HG02981 (cell line): ENCODE data around the gene CACNB2.
A peak's percentile ranks its signal among the peaks of the same experiment; 100 is the strongest.

Experiments
- ATAC-seq: cut with Tn5 transposase; IDR thresholded peaks from one replicate; pipeline ENCODE4 v1.9.1; 2021; ENCODE audit warnings: mild to moderate bottlenecking, moderate library complexity; ENCODE audit not compliant: unreplicated experiment

Gene CACNB2

GRCh38 chr10:18278181-18278580, 138.0 kb downstream of the CACNB2 start:
- ATAC-seq = no peak

DNA sequence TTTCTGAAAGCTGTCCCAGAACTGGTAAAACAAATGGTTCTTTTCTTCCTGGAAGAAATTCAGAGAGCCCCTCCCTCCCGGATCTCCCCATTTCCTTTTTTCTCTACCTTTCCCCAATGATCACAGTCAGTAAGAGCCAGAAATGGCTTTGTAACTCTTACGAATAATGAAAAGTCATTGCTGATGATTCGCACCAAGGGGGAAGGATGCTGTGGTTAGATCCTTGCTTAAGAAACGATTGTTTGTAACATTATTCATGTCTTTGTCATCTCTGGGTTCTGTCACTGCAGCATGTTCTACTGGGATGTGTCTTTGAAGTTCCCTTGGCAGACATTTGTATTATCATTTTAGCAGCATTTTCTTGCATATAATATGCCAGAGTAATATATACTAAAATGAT, 138.9 kb downstream of the CACNB2 start:
- no peak for ATAC-seq

GRCh38 chr10:18282094-18282493, 141.9 kb downstream of the CACNB2 start:
- ATAC-seq = no peak

DNA sequence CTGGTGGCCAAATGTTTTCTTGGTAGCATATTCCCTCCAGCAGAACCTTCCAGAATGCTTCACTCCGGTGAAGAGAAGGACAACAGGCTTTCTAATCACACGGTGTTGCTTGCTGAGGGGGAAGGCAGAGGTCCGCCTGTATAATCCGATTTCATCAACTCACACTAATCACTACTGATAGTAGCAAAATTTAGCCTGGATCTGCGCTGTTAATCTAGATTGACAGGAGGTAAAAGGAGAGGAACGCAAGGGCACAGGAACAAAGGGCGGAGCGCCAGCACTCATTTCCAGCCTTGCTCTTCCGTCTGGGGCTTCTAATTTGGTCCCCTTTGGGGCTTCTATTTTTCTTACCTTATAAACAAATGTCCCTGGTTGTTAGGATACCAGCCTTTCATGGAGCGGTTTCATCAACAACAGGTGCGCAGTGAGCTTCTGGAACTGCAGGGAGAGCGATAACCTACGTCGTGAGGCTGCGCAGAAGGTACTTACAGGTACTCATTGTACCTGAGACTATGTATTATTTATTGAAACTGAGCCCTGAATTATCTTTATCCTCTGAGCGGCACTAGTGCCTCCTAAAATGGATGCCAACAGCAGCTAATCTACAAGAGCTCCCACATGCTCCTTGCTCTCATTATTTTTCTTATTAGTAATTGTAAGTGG, 150.6 kb downstream of the CACNB2 start:
- no peak for ATAC-seq

GRCh38 chr10:18293536-18294510, 153.6 kb downstream of the CACNB2 start:
- ATAC-seq = peak; percentile 48

DNA sequence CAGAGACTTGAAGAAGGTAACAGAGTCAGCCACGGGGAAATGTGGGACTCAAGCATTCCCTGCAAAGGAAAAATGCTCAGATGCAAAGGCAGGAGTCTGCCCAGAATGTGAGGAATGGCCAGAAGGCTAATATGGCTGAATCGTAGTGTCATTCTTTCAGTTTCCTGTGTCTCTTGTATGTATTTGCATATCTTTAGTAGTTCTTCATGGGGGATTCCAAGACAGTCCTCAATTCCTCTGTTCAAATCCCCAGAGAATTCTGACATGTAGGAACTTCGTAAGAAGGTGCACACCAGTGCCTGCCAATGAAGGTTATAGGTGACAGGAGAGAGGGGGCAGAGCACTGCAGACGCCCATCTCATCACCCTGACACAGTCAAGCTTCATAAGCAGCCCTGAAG, 154.4 kb downstream of the CACNB2 start:
- no peak for ATAC-seq

DNA sequence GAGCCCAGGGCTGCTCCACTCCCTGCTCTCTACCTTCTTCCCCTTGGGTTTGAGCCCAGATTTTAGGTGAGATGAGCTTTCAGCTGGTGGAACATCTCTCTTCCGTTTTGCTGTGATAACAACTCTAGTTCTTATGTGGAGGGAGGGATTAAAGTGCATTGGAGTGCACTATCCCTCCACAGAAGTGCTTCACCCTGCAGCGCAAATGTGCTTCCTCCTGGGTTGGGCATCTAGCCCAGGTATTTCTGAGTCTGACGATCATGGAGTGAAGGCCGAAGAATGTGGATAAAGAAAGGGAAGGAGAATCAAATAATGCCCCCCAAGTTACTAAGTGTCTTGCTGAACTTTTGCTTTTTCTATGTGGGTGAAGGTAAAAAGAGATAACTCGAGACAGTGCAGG, 157.4 kb downstream of the CACNB2 start:
- ATAC-seq = no peak

- no peak for ATAC-seq
Observed at GRCh38 chr10:18298256-18298655, 158.0 kb downstream of the CACNB2 start.

DNA sequence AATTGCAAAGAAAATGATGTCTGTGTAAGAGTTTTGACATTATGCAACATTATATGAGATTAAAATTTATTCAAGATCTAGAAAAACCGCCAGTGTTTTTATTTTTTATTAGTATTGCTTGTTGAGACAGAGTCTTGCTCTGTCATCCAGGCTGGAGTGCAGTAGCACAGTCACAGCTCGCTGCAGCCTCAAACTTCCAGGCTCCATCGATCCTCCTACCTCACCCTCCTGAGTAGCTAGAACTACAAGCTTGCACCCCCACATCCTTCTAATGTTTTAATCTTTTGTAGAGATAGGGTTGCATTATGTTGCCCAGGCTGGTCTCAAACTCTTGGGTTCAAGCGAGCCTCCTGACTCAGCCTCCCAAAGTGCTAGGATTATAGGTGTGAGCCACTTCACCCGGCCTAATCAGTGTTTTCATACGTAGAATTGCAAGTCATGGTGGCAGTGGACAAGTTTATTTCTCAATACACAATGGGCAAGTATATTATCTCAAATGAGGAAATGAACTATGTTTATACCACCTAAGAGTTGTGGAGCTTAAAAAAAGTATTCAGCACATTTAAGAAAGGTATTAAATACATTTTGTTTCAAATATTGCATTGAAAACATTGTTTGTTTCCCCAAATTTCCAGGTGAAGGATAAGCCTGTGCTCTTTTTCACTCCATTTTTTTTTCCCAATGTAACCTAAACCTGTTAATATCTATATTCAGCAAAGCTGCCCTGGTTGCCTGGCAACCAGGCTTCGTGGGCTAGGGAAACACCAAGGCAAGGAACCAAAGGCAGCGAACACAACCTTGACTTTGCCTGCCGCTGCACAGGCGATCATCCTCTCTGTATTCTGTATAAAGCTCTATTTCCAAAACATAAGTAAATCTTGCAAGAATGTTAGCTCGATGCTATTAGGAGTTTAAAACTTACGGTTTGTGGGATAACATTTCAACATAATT, 163.9 kb downstream of the CACNB2 start:
- ATAC-seq = no peak

DNA sequence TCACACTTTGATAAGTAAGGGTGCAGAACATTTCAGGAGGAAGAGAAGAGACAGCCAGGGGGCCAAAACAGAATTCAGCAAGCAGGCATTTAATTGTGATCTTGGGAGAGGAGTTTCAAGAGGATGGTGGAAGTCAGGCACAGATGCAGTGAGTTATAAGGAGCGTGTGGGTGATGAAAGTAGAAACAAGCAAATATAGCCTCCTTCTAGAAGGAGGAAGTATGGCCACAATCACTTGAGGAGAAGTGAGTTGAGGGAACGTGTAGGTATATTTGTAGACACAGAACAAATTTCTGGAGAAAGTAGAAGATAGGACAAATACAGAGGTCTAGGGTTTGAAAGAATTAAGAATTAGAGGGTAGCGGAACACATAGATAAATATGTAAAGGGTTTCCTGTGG, 165.8 kb downstream of the CACNB2 start:
- ATAC-seq = no peak

DNA sequence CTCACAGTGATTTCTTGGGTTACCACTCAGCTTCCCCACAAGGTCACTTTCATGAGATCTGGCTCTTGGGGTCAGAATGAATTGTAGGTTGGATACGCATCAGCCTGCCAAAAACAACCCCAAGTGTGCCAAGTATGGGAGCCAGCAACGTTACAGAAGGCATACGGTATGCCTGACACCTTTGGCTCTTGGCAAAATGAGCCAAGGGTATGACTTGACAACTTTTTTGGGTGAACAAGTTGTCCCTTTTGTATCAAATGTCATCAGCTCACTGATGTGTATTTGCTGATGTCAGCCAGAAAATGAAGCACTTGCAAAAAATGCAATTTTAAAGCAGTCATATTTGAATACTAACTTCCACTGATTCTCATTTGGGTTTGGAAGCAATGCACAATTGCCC, 168.4 kb downstream of the CACNB2 start:
- no peak for ATAC-seq

- ATAC-seq = no peak
Observed at GRCh38 chr10:18310761-18311160, 170.5 kb downstream of the CACNB2 start.

DNA sequence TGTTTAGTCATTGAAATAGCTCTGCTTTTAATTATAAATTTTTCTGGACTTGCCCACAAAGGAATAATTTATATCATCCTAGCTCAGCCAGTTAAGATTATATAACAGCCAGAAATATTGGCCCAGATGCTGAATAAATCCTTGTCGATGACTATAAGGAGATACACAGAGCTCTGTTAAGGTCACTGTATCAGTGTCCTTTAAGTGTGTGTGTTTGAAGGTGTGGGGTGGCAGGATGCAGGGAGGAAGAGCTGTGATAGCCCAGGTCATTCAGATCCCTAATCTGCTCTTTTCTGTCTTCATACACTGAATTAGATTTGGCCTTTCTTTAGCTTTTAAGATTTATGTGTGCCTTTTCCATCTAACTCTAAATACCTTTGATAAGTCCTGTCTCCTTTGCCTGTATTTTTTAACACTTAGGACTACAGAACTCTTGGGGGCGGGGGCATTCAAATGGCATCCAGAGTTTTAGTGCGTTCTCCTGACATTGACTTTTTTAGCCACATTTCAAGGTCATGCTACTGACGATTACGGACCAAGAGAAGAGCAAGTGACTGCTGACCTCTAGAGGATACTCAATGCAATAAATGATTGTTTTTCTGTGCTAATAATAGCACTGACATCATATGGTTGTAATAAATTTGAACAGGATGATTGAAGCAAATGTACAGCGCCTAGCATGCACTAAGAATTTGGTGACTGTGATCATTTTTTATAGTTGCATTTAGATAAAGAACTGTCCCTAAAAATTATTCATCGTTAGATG, 172.3 kb downstream of the CACNB2 start:
- peak; percentile 92 for ATAC-seq

DNA sequence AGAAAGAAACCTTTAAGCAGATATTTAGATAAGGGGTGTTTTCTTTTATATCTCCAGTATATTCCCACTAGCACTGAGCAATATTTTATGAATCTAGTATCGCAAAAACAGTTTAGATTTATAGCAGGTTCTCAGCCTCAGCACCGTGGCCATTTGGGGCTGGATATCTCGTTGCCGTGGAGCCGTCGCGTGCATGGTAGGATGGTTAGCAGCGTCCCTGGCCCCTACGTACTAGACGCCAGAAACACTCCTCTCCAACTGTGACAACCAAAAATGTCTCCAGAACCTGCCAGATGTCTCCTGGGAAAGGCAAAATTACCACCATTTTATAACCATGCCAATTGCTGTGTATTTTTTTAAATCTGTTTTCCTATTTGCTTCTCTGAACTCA, 172.9 kb downstream of the CACNB2 start:
- no peak for ATAC-seq

DNA sequence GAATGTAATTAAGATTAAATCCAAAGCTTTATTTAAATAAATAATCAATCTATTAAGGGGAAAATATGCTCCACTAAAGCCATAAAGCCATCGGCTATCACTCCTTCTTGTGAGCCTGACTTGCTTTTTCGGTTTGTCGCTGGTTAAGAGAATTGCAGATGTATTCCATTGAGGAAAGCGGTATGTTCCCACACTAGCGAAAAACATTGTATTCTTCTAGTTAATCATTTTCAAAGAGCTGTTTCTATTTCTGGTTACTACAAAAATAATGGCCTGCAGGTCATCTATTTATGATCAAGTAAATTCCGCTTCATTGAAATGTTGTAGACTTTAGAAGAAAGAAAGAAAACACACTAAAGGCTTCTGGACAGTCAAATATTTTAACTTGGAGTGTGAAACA, 173.4 kb downstream of the CACNB2 start:
- no peak for ATAC-seq

GRCh38 chr10:18319628-18320027, 179.4 kb downstream of the CACNB2 start:
- no peak for ATAC-seq

DNA sequence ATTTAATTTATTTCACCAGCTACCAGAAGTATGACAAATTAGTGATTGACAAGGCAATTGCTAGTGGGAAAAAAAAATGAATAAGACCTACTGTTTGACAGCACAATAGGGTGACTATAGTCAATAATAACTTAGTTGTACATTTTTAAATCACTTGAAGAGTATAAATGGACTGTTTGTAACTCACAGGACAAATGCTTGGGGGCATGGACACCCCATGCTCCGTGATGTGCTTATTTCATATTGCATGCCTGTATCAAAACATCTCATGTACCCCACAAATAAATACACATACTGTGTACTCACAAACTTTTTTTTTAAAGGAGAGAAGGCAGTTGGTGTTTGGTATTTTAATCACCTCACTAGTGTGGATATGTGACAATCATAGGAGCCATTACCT, 181.1 kb downstream of the CACNB2 start:
- ATAC-seq = no peak

- ATAC-seq = no peak
Observed at GRCh38 chr10:18323916-18324315, 183.7 kb downstream of the CACNB2 start.

DNA sequence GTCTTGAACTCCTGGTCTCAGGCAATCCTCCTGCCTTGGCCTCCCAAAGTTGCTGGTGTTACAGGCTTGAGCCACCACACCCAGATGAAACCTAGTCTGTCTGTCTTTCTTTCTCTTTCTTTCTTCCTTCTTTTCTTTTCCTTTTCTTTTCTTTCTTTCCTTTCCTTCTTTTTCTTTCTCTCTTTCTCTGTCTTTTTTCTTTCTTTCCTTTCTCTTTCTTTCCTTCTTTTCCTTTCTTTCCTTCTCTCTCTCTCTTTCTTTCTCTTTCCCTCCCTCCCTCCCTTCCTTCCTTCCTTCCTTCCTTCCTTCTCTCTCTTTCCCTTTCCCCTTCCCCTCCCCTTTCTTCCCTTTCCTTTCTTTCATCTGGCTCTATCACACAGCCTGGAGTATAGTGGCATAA, 185.2 kb downstream of the CACNB2 start:
- ATAC-seq = no peak

- ATAC-seq = no peak
Observed at GRCh38 chr10:18325889-18326531, 185.8 kb downstream of the CACNB2 start.
